ENCODE measurements around the gene RPL37A. TPM values are rescaled to one million over a fixed set of nuclear protein-coding genes. Genes with fewer than 3 reads are reported as not detected.

The RPL37A gene
- total RNA-seq: 1,000 to 10,000 TPM; 1,435 to 1,814 TPM

DNA sequence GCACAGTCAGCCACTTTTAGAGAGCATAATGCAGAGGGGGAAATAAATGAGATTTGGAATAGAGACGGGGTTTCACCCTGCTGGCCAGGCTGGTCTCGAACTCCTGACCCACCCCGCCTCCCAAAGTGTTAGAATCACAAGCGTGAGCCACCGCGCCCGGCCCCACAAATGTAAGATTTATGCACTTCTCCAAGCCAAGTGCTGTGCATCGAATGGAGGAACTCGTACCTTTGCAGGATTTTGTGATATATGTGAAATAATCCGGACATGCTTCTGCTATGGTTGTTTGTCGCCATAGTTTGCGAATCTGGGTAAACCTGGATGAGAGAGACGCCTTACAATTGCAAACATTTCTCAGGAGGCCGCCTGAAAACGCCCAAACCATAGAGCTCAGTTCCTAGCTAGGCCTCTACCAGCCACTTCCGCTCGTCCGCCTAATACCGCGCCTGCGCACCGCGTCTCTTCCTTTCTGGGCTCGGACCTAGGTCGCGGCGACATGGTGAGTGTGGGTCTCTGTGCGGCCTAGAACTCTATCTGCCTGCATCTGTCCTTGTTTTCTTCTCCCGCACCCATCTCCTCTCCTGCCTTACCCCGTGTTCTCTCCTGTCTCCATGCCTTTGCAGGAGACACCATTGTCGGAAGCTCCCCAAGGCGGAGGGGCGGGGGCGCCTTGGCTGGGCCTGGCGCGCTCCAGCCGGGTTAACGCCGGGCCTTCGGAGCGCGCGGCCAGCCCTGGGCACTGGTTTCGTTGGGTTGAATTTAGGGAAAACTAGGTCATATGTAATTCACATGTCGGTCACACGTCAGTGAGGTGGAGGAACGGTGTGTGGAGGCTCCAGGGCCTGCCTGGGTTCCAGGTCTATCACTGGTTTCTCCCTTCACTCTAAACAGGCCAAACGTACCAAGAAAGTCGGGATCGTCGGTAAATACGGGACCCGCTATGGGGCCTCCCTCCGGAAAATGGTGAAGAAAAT, at the start of gene RPL37A:
TSS of gene RPL37A (plus strand) at position 466 of the 974 bp plus-strand sequence. CDS start at position 497, 31 bp downstream.
- WGBS: under 1% methylated on average over 54 of the region's 54 CpGs
- no peaks in the 10 kb centered on the region for H3K27me3 ChIP-seq (replicated peaks; ENCODE audit: insufficient read depth)
- intact Hi-C loops (cut with DNase I): no loop called here
- TF ChIP-seq, protein P1, sequence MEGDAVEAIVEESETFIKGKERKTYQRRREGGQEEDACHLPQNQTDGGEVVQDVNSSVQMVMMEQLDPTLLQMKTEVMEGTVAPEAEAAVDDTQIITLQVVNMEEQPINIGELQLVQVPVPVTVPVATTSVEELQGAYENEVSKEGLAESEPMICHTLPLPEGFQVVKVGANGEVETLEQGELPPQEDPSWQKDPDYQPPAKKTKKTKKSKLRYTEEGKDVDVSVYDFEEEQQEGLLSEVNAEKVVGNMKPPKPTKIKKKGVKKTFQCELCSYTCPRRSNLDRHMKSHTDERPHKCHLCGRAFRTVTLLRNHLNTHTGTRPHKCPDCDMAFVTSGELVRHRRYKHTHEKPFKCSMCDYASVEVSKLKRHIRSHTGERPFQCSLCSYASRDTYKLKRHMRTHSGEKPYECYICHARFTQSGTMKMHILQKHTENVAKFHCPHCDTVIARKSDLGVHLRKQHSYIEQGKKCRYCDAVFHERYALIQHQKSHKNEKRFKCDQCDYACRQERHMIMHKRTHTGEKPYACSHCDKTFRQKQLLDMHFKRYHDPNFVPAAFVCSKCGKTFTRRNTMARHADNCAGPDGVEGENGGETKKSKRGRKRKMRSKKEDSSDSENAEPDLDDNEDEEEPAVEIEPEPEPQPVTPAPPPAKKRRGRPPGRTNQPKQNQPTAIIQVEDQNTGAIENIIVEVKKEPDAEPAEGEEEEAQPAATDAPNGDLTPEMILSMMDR (IDR thresholded peaks at IDR 0.05): peak in 1 of 4 experiments; percentile 14
- TF ChIP-seq POLR2AphosphoS5 (IDR thresholded peaks at IDR 0.05): peak; percentile 98
- peak; percentile 70 for TF ChIP-seq POLR2A (IDR thresholded peaks at IDR 0.05)
- no peaks in the 10 kb centered on the region for H3K9me3 ChIP-seq
- peak within 1 kb of the TSS; percentile 65 for H3K4me3 ChIP-seq
- no peaks in the 10 kb centered on the region for H3K36me3 ChIP-seq
- peaks cover 11% of the 10 kb centered on the region for H3K4me1 ChIP-seq (replicated peaks)
- H3K27ac ChIP-seq: peak within 1 kb of the TSS; percentile 65 to 71
- DNase-seq (ENCODE audit: low spot score): peak; percentile 92

GRCh38 chr2:216450346-216450745, 48.3 kb upstream of the RPL37A start:
- Histone ChIP-seq H3K4me1 (replicated peaks) (no peaks in the 10 kb centered on the region), H3K4me3 (no peak overlapping the region), H3K27me3 (replicated peaks; ENCODE audit: insufficient read depth) (no peaks in the 10 kb centered on the region), H3K36me3 (peaks cover 5 to 7% of the 10 kb centered on the region in 2 donors), H3K9me3 (no peaks in the 10 kb centered on the region), H3K27ac (no peak overlapping the region)
- DNase-seq (ENCODE audit: low spot score): no peak
- intact Hi-C loops (cut with DNase I): no loop called here
- no peak for TF ChIP-seq POLR2A (IDR thresholded peaks at IDR 0.05)
- TF ChIP-seq, protein P1 (IDR thresholded peaks at IDR 0.05): no peak
- TF ChIP-seq POLR2AphosphoS5 (IDR thresholded peaks at IDR 0.05): no peak

GRCh38 chr2:216450784-216451183, 47.9 kb upstream of the RPL37A start:
- no peak overlapping the region for H3K4me3 ChIP-seq
- no peaks in the 10 kb centered on the region for H3K27me3 ChIP-seq (replicated peaks; ENCODE audit: insufficient read depth)
- no peak overlapping the region for H3K27ac ChIP-seq
- WGBS: 89% methylated on average over 7 of the region's 7 CpGs
- no peaks in the 10 kb centered on the region for H3K9me3 ChIP-seq
- H3K4me1 ChIP-seq (replicated peaks): no peaks in the 10 kb centered on the region
- DNase-seq (ENCODE audit: low spot score): no peak
- TF ChIP-seq POLR2AphosphoS5 (IDR thresholded peaks at IDR 0.05): no peak
- TF ChIP-seq, protein P1 (IDR thresholded peaks at IDR 0.05): no peak
- TF ChIP-seq POLR2A (IDR thresholded peaks at IDR 0.05): no peak
- peaks cover 5 to 7% of the 10 kb centered on the region in 2 donors for H3K36me3 ChIP-seq
- intact Hi-C loops (cut with DNase I): no loop called here

DNA sequence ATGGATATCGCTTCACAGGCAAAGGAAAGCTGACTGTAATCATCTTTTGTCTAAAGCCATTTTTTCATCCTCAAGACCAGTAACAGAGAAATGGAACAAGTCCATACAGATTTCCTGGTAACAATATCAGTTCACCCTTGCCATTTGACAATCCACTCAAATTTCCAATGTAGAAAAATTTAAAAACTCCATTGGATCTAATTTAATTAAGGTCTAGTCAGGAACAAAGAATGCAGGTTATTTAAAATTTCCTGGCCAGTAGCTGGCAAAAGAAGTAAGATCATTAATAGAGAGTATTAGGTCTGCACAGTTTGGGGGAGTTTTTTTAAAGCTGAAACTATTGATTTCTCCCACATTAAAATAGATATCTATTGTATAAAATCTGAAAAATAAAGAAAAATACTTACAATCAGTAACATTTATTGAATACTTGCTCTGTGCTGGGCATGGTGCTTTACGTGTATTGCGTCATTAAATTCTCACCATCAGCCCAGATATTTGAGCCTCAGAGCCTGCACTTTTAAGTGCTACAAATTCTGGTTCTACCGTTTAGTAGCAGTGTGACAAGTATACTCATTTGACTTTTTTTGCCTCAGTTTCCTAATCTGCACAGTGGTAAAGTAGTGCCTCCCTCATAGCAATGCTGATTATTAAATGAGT, 44.6 kb upstream of the RPL37A start:
- Histone ChIP-seq H3K27ac (no peak overlapping the region), H3K9me3 (no peaks in the 10 kb centered on the region), H3K4me1 (replicated peaks) (no peaks in the 10 kb centered on the region), H3K36me3 (no peaks in the 10 kb centered on the region), H3K27me3 (replicated peaks; ENCODE audit: insufficient read depth) (no peaks in the 10 kb centered on the region), H3K4me3 (no peak overlapping the region)
- no peak for TF ChIP-seq POLR2A (IDR thresholded peaks at IDR 0.05)
- no peak for TF ChIP-seq POLR2AphosphoS5 (IDR thresholded peaks at IDR 0.05)
- TF ChIP-seq, protein P1 (IDR thresholded peaks at IDR 0.05): no peak
- 100% methylated on average over 4 of the region's 4 CpGs for WGBS
- no peak for DNase-seq (ENCODE audit: low spot score)
- intact Hi-C loops (cut with DNase I): no loop called here
